ENCODE data around the gene MRPL20. TPM values are rescaled to one million over a fixed set of nuclear protein-coding genes. Genes with fewer than 3 reads are reported as not detected.
A peak's percentile ranks its signal among the peaks of the same experiment; 100 is the strongest.

MRPL20 gene
- total and polyA plus RNA-seq, 9 of the 15 experiments (the other 6 are each of a cell fraction or from before 2014, with no cell fraction given), result 180 to 671 (median 229) TPM

GRCh38 chr1:1402072-1402900 lies 4.8 kb downstream of the MRPL20 start (continued):
- TF ChIP-seq RBFOX2 (IDR thresholded peaks at IDR 0.05; ENCODE audit: low read depth, low read length) (peak; percentile 52; the same call in 1 of the 2 replicates), RCOR1 (IDR thresholded peaks at IDR 0.05; ENCODE audit: borderline replicate concordance in 1 of 2, low read depth in 2 of 2, low read length in 2 of 2) (peak in 1 of 2 experiments; percentile 29; a peak in 1 of 4 replicates), ZNF184 (CRISPR knock-in tag; IDR thresholded peaks at IDR 0.05) (no peak), TCF3 (CRISPR knock-in tag; IDR thresholded peaks at IDR 0.05) (no peak), TEAD2 (tag; IDR thresholded peaks at IDR 0.05) (no peak), ZNF699 (CRISPR knock-in tag; IDR thresholded peaks at IDR 0.05; ENCODE audit: insufficient replicate concordance) (no peak), ZBTB34 (CRISPR knock-in tag; IDR thresholded peaks at IDR 0.05) (no peak), CREB1 (IDR thresholded peaks at IDR 0.05) (0 out of 2 replicates have a peak, but pooled peaks have one; percentile 12), CREB1 (CRISPR knock-in tag; IDR thresholded peaks at IDR 0.05) (no peak), USF1 (CRISPR knock-in tag; IDR thresholded peaks at IDR 0.05) (peak; percentile 38; the same call in 1 of the 2 replicates), NFYB (IDR thresholded peaks at IDR 0.05; ENCODE audit: extremely low read depth, insufficient read length) (no peak), BCLAF1 (IDR thresholded peaks at IDR 0.05; ENCODE audit: borderline replicate concordance in 1 of 2, control insufficient read depth in 1 of 2, low read depth in 2 of 2, low read length in 1 of 2) (0 out of 4 replicates have a peak, but pooled peaks of 1 of the 2 experiments have one; percentile 3), CUX1 (CRISPR knock-in tag; IDR thresholded peaks at IDR 0.05) (no peak)
- TF ChIP-seq, protein P1, sequence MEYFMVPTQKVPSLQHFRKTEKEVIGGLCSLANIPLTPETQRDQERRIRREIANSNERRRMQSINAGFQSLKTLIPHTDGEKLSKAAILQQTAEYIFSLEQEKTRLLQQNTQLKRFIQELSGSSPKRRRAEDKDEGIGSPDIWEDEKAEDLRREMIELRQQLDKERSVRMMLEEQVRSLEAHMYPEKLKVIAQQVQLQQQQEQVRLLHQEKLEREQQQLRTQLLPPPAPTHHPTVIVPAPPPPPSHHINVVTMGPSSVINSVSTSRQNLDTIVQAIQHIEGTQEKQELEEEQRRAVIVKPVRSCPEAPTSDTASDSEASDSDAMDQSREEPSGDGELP (CRISPR knock-in tag; IDR thresholded peaks at IDR 0.05; ENCODE audit: borderline replicate concordance), result peak; percentile 43; the same call in 1 of the 2 replicates
